Progenitor cell of endocrine pancreas (in vitro differentiated cells): ENCODE data around the gene CELSR1. TPM values are rescaled to one million over a fixed set of nuclear protein-coding genes. Genes with fewer than 3 reads are reported as not detected.

ENCODE experiments used
- DNase-seq: peaks from one replicate; pipeline ENCODE4 v3.0.0; 2021; ENCODE audit warnings: low spot score; ENCODE audit not compliant: unreplicated experiment
- H3K27ac Mint-ChIP-seq: 2 replicates; pipeline ENCODE4 v1.8.0; 2021; ENCODE audit warnings: mild to moderate bottlenecking, moderate library complexity, mixed read lengths
- H3K27me3 Mint-ChIP-seq: 2 replicates; pipeline ENCODE4 v1.8.0; 2021; ENCODE audit warnings: mixed read lengths
- H3K36me3 Mint-ChIP-seq: 2 replicates; pipeline ENCODE4 v1.8.0; 2022; ENCODE audit warnings: mixed read lengths; ENCODE audit not compliant: insufficient read depth
- H3K4me1 Mint-ChIP-seq: 2 replicates; pipeline ENCODE4 v1.8.0; 2021; ENCODE audit warnings: low read depth, mixed read lengths
- H3K4me3 Mint-ChIP-seq: 2 replicates; pipeline ENCODE4 v1.8.0; 2021; ENCODE audit warnings: low read depth, mild to moderate bottlenecking, moderate library complexity, mixed read lengths
- H3K9me3 Mint-ChIP-seq: 2 replicates; pipeline ENCODE4 v1.8.0; 2021; ENCODE audit warnings: low read depth, mixed read lengths
- total RNA-seq: library from RNA; stranded (reverse); gene quantifications from 2 replicates; pipeline ENCODE4 v1.2.1, GENCODE V29; 2021
- TF ChIP-seq, protein P1 (sequence below): fragments of 200-600 bp; sonication (generic); IDR thresholded peaks from one replicate; pipeline ENCODE4 v1.5.0; 2021; ENCODE audit warnings: antibody characterized with exemption, mild to moderate bottlenecking; ENCODE audit not compliant: unreplicated experiment

The CELSR1 gene
- total RNA-seq, 1 donor from 2014 or later, result 20.9 TPM

DNA sequence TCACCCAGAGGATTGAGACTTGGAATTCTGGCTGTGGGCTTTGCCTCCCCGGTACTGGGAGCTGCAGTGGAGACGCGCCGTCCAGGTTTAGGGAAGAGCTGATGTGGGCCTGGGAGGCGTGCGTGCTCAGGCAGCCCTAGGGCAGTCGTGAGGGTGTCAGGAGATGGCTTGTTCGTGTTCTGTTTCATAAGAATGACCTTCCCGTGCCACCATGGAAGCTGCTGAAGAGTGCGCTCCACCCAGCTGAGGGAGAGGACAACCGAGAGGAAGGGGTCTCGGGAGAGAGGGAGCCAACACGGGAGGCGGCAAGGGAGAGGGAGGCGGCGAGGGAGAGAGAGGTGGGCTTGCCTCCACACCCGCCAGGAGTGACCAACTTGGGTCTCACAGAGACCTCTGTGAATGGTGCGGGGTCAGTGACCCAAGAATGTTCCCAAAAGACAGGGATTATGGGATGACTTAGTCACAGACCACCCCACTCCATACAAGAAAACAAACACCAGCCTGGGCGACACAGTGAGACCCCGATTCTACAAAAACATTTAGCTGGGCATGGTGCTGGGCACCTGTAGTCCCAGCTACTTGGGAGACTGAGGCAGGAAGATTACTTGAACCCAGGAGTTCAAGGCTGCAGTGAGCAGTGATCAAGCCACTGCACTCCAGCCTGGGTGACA lies 216.6 kb downstream of the CELSR1 start:
- no peaks in the 10 kb centered on the region for H3K27me3 Mint-ChIP-seq
- TF ChIP-seq, protein P1, sequence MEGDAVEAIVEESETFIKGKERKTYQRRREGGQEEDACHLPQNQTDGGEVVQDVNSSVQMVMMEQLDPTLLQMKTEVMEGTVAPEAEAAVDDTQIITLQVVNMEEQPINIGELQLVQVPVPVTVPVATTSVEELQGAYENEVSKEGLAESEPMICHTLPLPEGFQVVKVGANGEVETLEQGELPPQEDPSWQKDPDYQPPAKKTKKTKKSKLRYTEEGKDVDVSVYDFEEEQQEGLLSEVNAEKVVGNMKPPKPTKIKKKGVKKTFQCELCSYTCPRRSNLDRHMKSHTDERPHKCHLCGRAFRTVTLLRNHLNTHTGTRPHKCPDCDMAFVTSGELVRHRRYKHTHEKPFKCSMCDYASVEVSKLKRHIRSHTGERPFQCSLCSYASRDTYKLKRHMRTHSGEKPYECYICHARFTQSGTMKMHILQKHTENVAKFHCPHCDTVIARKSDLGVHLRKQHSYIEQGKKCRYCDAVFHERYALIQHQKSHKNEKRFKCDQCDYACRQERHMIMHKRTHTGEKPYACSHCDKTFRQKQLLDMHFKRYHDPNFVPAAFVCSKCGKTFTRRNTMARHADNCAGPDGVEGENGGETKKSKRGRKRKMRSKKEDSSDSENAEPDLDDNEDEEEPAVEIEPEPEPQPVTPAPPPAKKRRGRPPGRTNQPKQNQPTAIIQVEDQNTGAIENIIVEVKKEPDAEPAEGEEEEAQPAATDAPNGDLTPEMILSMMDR, result no peak
- no peak overlapping the region for H3K27ac Mint-ChIP-seq
- no peaks in the 10 kb centered on the region for H3K9me3 Mint-ChIP-seq
- H3K36me3 Mint-ChIP-seq, result peaks cover 7% of the 10 kb centered on the region
- no peak overlapping the region for H3K4me3 Mint-ChIP-seq
- no peaks in the 10 kb centered on the region for H3K4me1 Mint-ChIP-seq
- DNase-seq, result no peak

DNA sequence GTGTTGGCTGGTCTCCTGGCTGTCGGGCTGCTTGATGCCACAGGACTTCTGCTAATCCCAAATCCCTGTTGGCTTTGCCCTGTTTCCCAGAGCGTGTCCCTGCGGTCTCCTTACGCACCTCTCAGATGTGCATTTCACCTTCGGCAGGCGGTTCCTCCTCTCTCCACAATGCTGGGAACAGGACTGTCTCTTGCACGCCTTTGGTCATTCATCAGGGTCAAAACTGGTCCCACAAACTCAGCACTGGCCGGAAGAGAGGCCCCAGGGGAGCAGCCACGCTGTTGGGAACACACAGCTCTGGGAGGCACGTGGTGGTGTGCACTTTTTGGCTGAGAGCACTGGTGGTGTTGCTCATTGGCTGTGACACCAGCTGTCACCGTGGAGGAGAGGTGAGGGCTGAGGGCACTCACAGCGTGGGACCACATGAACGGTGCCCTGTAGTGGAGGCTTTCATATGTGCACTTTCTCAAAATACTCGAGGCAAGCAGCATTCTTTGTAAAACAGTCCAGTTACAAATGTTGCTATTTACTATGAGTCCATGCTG lies 217.2 kb downstream of the CELSR1 start:
- TF ChIP-seq, protein P1, result no peak
- no peaks in the 10 kb centered on the region for H3K27me3 Mint-ChIP-seq
- H3K27ac Mint-ChIP-seq, result no peak overlapping the region
- no peak for DNase-seq
- H3K36me3 Mint-ChIP-seq, result peaks cover 7% of the 10 kb centered on the region
- no peak overlapping the region for H3K4me3 Mint-ChIP-seq
- H3K4me1 Mint-ChIP-seq, result no peaks in the 10 kb centered on the region
- no peaks in the 10 kb centered on the region for H3K9me3 Mint-ChIP-seq

DNA sequence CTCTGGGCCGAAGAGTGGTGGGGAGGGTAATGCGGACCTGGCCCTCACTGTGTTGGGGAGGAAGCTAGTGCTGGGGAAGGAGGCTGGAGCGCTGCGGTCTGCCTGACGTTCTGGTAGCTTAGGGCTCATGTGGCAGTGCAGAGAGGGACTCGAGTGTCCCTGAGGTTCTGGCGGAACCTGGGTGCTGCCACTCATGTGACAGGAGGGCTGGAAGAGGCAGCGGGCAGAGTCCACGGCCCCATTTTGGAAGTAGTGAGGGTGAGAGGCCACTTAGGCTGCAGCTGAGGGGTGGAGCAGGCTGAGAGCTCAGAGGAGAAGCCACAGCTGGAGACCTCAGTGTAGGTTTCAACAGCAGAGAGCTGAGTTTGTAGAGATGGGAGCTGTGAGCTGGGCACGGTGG lies 218.1 kb downstream of the CELSR1 start:
- no peak for DNase-seq
- Mint-ChIP-seq H3K36me3 (peaks cover 7% of the 10 kb centered on the region), H3K9me3 (no peaks in the 10 kb centered on the region), H3K27ac (no peak overlapping the region), H3K4me3 (no peak overlapping the region), H3K4me1 (no peaks in the 10 kb centered on the region), H3K27me3 (no peaks in the 10 kb centered on the region)
- TF ChIP-seq, protein P1, result no peak

DNA sequence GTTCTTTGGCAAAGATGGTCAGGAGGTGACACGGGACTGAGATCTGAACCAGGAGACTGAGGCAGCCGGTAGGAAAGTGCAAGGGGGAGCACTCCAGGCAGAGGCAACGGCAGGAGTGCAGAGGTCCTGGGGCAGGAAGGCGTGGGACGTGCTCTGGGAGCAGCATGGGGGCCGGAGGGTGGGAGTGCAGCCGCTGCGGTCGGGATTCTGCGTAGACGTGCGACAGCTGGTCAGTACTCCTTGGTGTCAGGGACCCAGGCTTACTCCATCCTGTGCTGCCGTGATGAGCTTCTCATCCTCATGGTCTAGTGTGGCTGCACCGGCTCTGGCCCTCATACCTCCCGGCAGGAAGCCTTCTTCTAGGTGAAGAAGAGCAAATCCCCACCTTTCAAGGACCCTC lies 218.8 kb downstream of the CELSR1 start:
- H3K9me3 Mint-ChIP-seq, result no peaks in the 10 kb centered on the region
- no peak overlapping the region for H3K27ac Mint-ChIP-seq
- no peak overlapping the region for H3K4me3 Mint-ChIP-seq
- TF ChIP-seq, protein P1, result no peak
- H3K4me1 Mint-ChIP-seq, result no peaks in the 10 kb centered on the region
- DNase-seq, result no peak
- peaks cover 7% of the 10 kb centered on the region for H3K36me3 Mint-ChIP-seq
- no peaks in the 10 kb centered on the region for H3K27me3 Mint-ChIP-seq

DNA sequence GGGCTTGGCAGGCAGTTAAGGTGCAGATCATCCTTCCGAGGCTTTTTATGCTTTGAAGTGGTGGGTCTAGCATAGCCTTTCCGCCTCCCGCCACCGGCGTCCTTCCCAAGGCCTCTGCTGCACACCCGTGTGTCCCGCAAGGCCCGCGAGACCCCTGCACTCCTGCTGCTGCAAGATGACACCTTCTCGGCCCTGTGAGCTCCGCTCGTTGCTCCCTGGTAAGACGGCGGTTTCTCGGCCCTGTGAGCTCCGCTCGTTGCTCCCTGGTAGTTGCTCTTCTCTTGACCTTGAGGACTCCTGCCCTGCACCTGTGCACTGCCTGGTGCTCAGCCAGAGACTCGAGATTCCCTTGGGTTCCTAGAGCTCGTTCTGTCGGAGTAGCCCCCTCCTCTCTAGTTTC lies 219.8 kb downstream of the CELSR1 start:
- DNase-seq, result no peak
- Mint-ChIP-seq H3K4me1 (no peaks in the 10 kb centered on the region), H3K9me3 (no peaks in the 10 kb centered on the region), H3K36me3 (peaks cover 4% of the 10 kb centered on the region), H3K4me3 (no peak overlapping the region), H3K27me3 (no peaks in the 10 kb centered on the region), H3K27ac (no peak overlapping the region)
- TF ChIP-seq, protein P1, result no peak
